ENCODE measurements around the gene SYT11.
"Not testable (repeated sequence)": the region's sequence is repeated elsewhere in the genome, so short reads cannot be mapped to it uniquely, and the experiment has no call there.

SYT11 gene

DNA sequence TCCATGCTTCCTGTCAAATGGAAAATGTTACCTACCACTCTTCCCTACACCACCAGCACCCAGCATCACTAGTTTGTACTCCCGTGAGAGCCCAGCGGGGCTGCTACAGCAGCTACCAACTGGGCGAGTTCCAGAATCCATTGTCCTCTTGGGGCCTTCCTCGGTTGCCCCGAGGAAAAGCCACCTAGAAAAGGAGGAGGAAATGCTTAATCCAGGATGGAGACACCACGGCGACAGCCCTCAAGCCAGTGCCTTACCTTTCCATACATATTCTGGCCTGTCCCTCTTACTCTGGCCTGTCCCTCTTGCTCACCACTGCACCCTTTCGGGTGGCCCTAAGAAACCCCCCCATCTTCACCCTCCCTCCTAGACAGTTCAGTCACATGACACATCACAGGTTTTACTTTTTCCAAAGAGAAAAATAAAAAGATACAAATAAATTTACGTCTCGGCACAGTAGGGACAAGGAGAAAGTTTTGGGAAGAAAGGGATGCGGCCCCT lies 51.3 kb downstream of the SYT11 start:
- Histone ChIP-seq H3K27ac (ENCODE audit: low read length) (no peak overlapping the region), H3K4me1 (ENCODE audit: control insufficient read depth, low read depth, low read length) (no peaks in the 10 kb centered on the region)

DNA sequence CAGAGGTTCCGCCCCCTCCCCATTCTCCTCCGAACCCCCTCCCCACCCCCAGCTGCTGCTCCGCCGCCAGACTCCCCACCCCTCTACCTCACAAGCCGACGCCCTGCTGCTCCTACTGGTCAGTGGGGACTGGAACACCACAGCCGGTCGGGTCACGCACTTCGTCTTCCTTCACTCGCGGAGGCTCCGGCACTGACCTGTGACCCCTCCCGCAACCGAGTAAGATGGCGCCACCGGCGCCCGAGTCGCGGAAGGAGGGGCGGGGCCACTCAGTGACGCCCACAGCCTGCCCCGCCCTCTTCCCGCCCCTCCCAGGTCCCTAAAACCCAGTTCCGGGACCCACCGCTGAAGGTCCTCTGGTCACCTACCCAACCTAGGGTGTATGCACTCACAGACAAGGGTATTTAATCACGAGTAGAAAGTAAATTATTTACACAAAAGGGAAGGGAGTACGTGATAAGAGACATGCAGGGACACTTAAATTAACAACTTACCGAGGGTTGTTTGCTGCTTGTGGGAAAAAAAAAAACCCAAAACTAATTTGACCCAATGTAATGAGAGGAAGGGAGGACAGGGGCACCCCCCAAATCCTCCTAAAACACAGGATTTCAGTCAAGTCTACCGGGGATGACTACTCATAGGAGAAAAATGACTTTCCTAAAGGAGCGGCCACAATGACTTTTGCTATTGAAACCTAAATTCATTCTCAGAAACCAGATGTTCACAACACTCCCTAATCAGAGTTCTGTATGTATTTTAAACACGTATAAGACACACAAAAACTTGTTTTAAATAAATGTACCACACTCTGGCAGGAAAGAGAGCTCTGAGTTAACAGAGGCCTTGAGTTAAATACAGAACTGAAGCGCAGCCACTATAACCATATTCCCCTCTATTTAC lies 52.0 kb downstream of the SYT11 start, which contains the start of gene RIT1:
Gene RIT1, minus strand, starts transcription at position 194 of the 900 bp plus-strand sequence. CDS start 588 bp downstream, outside the sequence.
- no peaks in the 10 kb centered on the region for H3K27me3 ChIP-seq (ENCODE audit: control insufficient read depth, insufficient read depth, low read length)
- H3K9ac ChIP-seq (ENCODE audit: low read length), result peak within 1 kb of the TSS; percentile 28
- peaks cover 43% of the 10 kb centered on the region for H3K36me3 ChIP-seq (ENCODE audit: control insufficient read depth, low read depth, low read length)
- no peaks in the 10 kb centered on the region for H3K9me3 ChIP-seq (ENCODE audit: control insufficient read depth, low read depth, low read length)
- H3K4me3 ChIP-seq (ENCODE audit: low read length), result peak within 1 kb of the TSS; percentile 76
- H3K4me1 ChIP-seq (ENCODE audit: control insufficient read depth, low read depth, low read length), result no peaks in the 10 kb centered on the region
- H3K27ac ChIP-seq (ENCODE audit: low read length), result no peak within 1 kb of the TSS

More for the DNA sequence above, 51.3 kb downstream of the SYT11 start:
- Histone ChIP-seq H3K36me3 (ENCODE audit: control insufficient read depth, low read depth, low read length) (peaks cover 41% of the 10 kb centered on the region), H3K9ac (ENCODE audit: low read length) (peak overlapping the region; percentile 28), H3K9me3 (ENCODE audit: control insufficient read depth, low read depth, low read length) (no peaks in the 10 kb centered on the region), H3K27me3 (ENCODE audit: control insufficient read depth, insufficient read depth, low read length) (no peaks in the 10 kb centered on the region), H3K4me3 (ENCODE audit: low read length) (peak overlapping the region; percentile 76)

DNA sequence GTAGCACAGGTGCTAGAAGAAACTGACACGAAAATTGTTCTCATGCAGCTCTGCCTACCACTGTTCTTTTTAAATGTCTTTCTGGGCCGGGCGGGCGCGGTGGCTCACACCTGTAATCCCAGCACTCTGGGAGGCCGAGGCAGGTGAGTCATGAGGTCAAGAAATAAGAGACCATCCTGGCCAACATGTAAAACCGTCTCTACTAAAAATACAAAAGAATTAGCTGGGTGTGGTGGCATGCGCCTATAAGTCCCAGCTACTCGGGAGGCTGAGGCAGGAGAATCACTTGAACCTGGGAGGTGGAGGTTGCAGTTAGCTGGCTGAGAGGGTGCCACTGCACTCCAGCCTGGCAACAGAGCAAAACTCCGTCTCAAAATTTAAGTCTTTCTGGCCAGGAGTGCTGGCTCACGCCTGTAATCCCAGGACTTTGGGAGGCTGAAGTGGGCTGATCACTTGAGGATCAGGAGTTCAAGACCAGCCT lies 52.7 kb downstream of the SYT11 start:
- Histone ChIP-seq H3K27ac (ENCODE audit: low read length) (no peak overlapping the region), H3K9me3 (ENCODE audit: control insufficient read depth, low read depth, low read length) (no peaks in the 10 kb centered on the region), H3K4me1 (ENCODE audit: control insufficient read depth, low read depth, low read length) (no peaks in the 10 kb centered on the region), H3K9ac (ENCODE audit: low read length) (no peak overlapping the region), H3K4me3 (ENCODE audit: low read length) (no peak overlapping the region), H3K27me3 (ENCODE audit: control insufficient read depth, insufficient read depth, low read length) (no peaks in the 10 kb centered on the region), H3K36me3 (ENCODE audit: control insufficient read depth, low read depth, low read length) (peaks cover 50% of the 10 kb centered on the region)

DNA sequence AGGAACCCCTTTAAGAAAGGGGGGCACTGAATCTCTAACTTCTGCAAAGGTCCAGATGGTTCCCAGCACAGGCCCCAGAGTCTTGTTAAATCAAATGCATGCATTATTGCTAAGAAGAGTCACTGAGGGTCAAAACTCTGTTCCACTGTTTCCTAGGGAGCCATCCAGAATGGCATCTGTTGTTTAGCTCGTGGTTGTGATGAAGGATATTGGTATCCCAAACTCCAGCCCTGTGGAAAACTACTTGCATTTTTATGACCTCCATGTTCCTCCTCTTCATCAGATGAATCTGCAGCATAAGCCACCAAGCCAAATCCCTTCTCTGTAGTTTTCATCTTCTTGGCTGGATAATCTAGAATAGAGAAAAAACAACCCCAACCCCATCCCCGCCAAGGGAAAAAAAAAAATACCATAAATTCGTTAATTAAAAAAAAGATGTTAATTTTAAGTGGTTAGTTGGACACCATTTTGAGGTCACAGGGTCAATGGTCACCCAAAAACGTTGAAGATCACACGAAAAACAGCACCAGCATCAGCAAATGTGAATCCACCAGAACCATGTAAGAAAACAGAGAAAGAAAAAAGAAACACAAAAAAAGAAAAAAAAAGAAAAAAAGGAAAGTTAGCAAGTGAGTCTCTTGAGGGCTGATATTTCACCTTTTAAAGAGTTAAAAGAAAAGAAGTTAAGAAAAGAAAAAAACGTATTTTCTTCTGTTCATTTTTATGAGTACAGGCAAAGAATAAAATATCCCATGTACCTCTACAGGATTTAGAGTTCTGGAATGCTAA lies 54.8 kb downstream of the SYT11 start:
- Histone ChIP-seq H3K27ac (ENCODE audit: low read length) (no peak overlapping the region), H3K9me3 (ENCODE audit: control insufficient read depth, low read depth, low read length) (no peaks in the 10 kb centered on the region), H3K4me1 (ENCODE audit: control insufficient read depth, low read depth, low read length) (no peaks in the 10 kb centered on the region), H3K27me3 (ENCODE audit: control insufficient read depth, insufficient read depth, low read length) (no peaks in the 10 kb centered on the region), H3K9ac (ENCODE audit: low read length) (no peak overlapping the region), H3K36me3 (ENCODE audit: control insufficient read depth, low read depth, low read length) (peaks cover 62% of the 10 kb centered on the region), H3K4me3 (ENCODE audit: low read length) (no peak overlapping the region)

DNA sequence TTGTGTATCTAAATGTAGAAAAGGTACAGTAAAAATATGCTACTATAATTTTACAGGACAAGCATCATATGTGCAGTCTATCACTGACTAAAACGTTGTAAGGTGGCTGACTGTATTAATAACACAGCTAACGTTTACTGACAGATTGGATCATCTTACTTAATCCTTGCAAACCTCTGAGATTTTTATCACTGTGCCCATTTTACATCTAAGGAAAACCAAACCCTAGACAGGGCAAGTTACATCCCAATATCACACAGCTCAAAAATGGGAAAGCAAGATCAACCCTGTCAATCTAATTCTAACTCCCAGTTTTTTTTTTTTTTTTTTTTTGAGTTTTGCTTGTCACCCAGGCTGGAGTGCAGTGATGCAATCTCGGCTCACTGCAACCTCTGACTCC lies 59.3 kb downstream of the SYT11 start:
- Histone ChIP-seq H3K9ac (ENCODE audit: low read length) (no peak overlapping the region), H3K36me3 (ENCODE audit: control insufficient read depth, low read depth, low read length) (peaks cover 90% of the 10 kb centered on the region), H3K9me3 (ENCODE audit: control insufficient read depth, low read depth, low read length) (no peaks in the 10 kb centered on the region), H3K4me1 (ENCODE audit: control insufficient read depth, low read depth, low read length) (no peaks in the 10 kb centered on the region), H3K27ac (ENCODE audit: low read length) (no peak overlapping the region), H3K4me3 (ENCODE audit: low read length) (no peak overlapping the region), H3K27me3 (ENCODE audit: control insufficient read depth, insufficient read depth, low read length) (no peaks in the 10 kb centered on the region)

DNA sequence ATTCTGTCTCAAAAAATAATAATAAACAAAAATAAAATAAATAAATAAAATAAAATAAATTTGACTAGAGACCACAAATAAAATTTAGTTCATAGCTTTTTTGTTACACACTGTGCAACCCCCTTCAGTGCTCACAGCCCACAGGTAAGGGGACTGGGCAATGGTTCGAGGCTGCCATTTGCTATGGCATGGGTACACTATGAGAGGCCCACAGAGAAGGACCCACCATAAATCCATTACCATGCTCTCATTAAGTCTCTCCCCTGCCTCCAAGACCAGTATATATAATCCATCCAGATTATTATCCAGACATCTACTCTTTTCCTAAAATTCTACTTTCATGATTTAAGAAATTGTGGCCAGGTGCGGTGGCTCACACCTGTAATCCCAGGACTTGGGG lies 60.4 kb downstream of the SYT11 start:
- no peak overlapping the region for H3K9ac ChIP-seq (ENCODE audit: low read length)
- H3K36me3 ChIP-seq (ENCODE audit: control insufficient read depth, low read depth, low read length), result peaks cover 90% of the 10 kb centered on the region

DNA sequence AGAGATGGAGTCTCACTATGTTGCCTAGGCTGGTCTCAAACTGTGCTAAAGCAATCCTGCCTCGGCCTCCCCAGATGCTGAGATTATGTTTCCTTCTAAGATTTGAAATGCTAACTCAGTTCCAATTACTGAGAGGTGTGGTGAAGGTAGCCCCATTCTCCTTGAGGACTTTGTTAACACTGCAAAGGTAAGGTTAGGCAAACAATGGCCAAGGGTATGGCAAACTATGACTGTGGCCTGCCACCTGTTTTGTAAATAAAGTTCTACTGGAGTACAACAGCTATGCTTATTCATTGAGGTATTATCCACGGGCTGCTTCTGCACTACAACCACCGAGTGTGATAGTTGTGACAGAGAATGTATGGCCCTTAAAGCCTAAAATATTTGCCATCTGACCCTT lies 61.4 kb downstream of the SYT11 start:
- Histone ChIP-seq H3K4me3 (ENCODE audit: low read length) (no peak overlapping the region), H3K27me3 (ENCODE audit: control insufficient read depth, insufficient read depth, low read length) (no peaks in the 10 kb centered on the region), H3K4me1 (ENCODE audit: control insufficient read depth, low read depth, low read length) (no peaks in the 10 kb centered on the region), H3K9ac (ENCODE audit: low read length) (no peak overlapping the region), H3K27ac (ENCODE audit: low read length) (no peak overlapping the region), H3K36me3 (ENCODE audit: control insufficient read depth, low read depth, low read length) (peaks cover 91% of the 10 kb centered on the region), H3K9me3 (ENCODE audit: control insufficient read depth, low read depth, low read length) (no peaks in the 10 kb centered on the region)

More for the DNA sequence above, 60.4 kb downstream of the SYT11 start:
- Histone ChIP-seq H3K4me3 (ENCODE audit: low read length) (no peak overlapping the region), H3K27me3 (ENCODE audit: control insufficient read depth, insufficient read depth, low read length) (no peaks in the 10 kb centered on the region), H3K27ac (ENCODE audit: low read length) (no peak overlapping the region), H3K9me3 (ENCODE audit: control insufficient read depth, low read depth, low read length) (no peaks in the 10 kb centered on the region), H3K4me1 (ENCODE audit: control insufficient read depth, low read depth, low read length) (no peaks in the 10 kb centered on the region)

DNA sequence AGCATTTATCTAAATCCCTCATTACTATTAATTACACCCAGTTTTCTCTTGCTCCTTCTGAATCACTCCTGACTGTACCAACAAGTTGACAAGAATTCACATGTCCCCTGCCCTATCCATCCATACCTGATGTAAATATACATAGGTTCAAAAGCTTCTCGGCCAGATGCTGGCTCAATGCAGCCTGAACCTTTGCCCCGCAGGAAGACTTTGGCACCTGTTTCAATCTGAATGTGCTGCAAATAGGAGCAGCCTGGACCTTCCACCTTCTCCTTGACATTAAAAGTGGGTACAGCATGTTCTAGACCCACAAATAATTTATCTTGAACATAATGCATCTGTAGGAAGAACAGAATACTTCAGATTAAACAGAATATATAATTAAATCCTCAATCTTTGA lies 66.1 kb downstream of the SYT11 start:
- Histone ChIP-seq H3K4me3 (ENCODE audit: low read length) (no peak overlapping the region), H3K4me1 (ENCODE audit: control insufficient read depth, low read depth, low read length) (no peaks in the 10 kb centered on the region), H3K27ac (ENCODE audit: low read length) (no peak overlapping the region), H3K27me3 (ENCODE audit: control insufficient read depth, insufficient read depth, low read length) (no peaks in the 10 kb centered on the region), H3K36me3 (ENCODE audit: control insufficient read depth, low read depth, low read length) (peaks cover 87% of the 10 kb centered on the region), H3K9ac (ENCODE audit: low read length) (no peak overlapping the region), H3K9me3 (ENCODE audit: control insufficient read depth, low read depth, low read length) (no peaks in the 10 kb centered on the region)

DNA sequence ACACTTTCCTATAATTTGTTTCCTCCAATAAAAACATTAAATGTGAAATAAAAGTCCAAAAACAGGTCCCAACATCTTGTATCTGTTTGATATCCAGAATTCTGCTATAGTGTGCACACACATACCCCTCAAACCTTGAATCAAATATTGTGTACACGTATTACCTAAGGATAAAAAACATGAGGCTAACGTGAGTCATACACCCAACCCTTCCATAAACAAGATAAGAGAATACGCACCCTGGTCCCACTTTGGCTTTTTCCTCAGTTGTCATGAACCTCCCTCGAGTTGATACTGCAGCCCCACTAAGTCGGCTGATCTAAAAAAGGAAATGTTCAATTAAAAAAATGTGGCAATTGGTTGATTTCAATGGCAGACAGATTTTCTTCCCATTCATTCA lies 69.7 kb downstream of the SYT11 start:
- Histone ChIP-seq H3K4me3 (ENCODE audit: low read length) (no peak overlapping the region), H3K27me3 (ENCODE audit: control insufficient read depth, insufficient read depth, low read length) (no peaks in the 10 kb centered on the region), H3K9ac (ENCODE audit: low read length) (no peak overlapping the region), H3K9me3 (ENCODE audit: control insufficient read depth, low read depth, low read length) (no peaks in the 10 kb centered on the region), H3K36me3 (ENCODE audit: control insufficient read depth, low read depth, low read length) (peaks cover 73% of the 10 kb centered on the region), H3K27ac (ENCODE audit: low read length) (no peak overlapping the region), H3K4me1 (ENCODE audit: control insufficient read depth, low read depth, low read length) (no peaks in the 10 kb centered on the region)

DNA sequence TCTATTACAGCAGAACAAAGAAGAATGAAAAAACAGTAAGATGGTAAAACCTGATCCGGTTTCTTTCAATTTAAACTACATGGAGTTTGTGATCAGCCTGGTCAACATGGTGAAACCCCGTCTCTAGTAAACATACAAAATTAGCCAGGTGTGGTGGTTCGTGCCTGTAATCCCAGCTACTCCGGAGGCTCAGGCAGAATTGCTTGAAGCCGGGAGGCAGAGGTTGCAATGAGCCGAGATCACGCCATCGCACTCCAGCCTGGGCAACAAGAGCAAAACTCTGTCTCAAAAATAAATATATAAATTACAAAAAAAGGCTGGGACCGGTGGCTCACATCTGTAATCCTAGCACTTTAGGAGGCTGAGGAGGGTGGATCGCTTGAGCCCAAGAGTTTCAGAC lies 71.4 kb downstream of the SYT11 start:
- H3K27me3 ChIP-seq (ENCODE audit: control insufficient read depth, insufficient read depth, low read length); H3K4me3 ChIP-seq (ENCODE audit: low read length); H3K27ac ChIP-seq (ENCODE audit: low read length); H3K9ac ChIP-seq (ENCODE audit: low read length); H3K4me1 ChIP-seq (ENCODE audit: control insufficient read depth, low read depth, low read length); H3K9me3 ChIP-seq (ENCODE audit: control insufficient read depth, low read depth, low read length): not testable (repeated sequence)
- peaks cover 58% of the 10 kb centered on the region for H3K36me3 ChIP-seq (ENCODE audit: control insufficient read depth, low read depth, low read length)

DNA sequence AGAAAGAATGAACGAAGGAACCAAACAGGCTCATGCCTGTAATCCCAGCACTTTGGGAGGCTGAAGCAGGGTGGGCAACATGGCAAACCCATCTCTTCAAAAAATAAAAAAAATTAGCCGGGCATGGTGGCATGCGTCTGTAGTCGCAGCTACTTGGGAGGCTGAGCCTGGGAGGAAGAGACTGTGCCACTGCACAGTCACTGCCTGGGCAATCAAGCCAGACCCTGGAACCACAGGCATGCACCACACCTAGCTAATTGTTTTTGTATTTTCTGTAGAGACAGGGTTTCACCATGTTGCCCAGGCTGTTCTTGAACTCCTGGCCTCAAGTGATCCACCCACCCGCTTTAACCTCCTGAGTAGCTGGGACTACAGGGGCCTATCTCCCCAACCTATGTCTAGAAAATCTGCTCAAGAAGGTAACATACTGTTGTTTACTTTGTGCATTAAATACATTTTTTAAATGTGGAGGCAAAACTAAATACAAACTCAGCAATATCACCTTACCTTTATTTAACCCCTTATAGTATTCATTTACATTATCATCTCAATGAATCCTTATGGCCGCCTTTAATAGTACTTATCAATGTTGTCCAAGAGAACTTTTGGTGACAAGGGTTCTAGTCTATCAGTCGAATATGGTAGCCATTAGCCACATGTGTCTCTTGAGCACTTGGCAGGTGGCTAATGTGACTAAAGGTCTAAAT lies 72.1 kb downstream of the SYT11 start:
- Histone ChIP-seq H3K4me3 (ENCODE audit: low read length) (no peak overlapping the region), H3K27ac (ENCODE audit: low read length) (no peak overlapping the region), H3K4me1 (ENCODE audit: control insufficient read depth, low read depth, low read length) (no peaks in the 10 kb centered on the region), H3K9ac (ENCODE audit: low read length) (no peak overlapping the region), H3K36me3 (ENCODE audit: control insufficient read depth, low read depth, low read length) (peaks cover 50% of the 10 kb centered on the region), H3K27me3 (ENCODE audit: control insufficient read depth, insufficient read depth, low read length) (no peaks in the 10 kb centered on the region), H3K9me3 (ENCODE audit: control insufficient read depth, low read depth, low read length) (no peaks in the 10 kb centered on the region)
